AG09319 (cell line): Measurements from ENCODE around the gene MYO18B.

Experiments
- DNase-seq: peaks from one replicate; pipeline ENCODE4 v3.0.0-alpha.2; 2010; ENCODE audit warnings: low read depth; ENCODE audit errors: extremely low read depth
- CTCF ChIP-seq: IDR thresholded peaks from 2 replicates; pipeline ENCODE4 v1.5.1; 2011; ENCODE audit warnings: low read depth, mild to moderate bottlenecking, inconsistent platforms, low read length, moderate library complexity

MYO18B gene

GRCh38 chr22:25909614-25910387, 167.8 kb downstream of the MYO18B start:
- DNase-seq: no peak
- no peak for TF ChIP-seq CTCF

GRCh38 chr22:25911243-25911972, 169.4 kb downstream of the MYO18B start:
- DNase-seq: no peak
- no peak for TF ChIP-seq CTCF

GRCh38 chr22:25919452-25919851, 177.5 kb downstream of the MYO18B start:
- TF ChIP-seq CTCF: no peak
- DNase-seq: no peak

- no peak for DNase-seq
- no peak for TF ChIP-seq CTCF
These were observed 180.2 kb downstream of the MYO18B start for GRCh38 chr22:25922141-25922540.

- no peak for TF ChIP-seq CTCF
- no peak for DNase-seq
These were observed 181.9 kb downstream of the MYO18B start for GRCh38 chr22:25923914-25924313.

- TF ChIP-seq CTCF: no peak
- no peak for DNase-seq
These were observed 186.1 kb downstream of the MYO18B start for GRCh38 chr22:25928038-25928437.

- no peak for DNase-seq
- no peak for TF ChIP-seq CTCF
These were observed 187.4 kb downstream of the MYO18B start for GRCh38 chr22:25929321-25929878.
